Keratinocyte (primary cell): Measurements from ENCODE around the gene PEPD. TPM values are rescaled to one million over a fixed set of nuclear protein-coding genes. Genes with fewer than 3 reads are reported as not detected.

Experiments used
- DNase-seq: peaks from one replicate; pipeline ENCODE4 v3.0.0-alpha.2; 2011; ENCODE audit warnings: low read depth, missing footprints, low spot score
- FAIRE-seq: peaks from 2 replicates; lab custom pipeline; 2011; peaks lifted over from hg19 to GRCh38; lab: Jason Lieb, UNC
- H2AFZ ChIP-seq: 2 replicates; pipeline ENCODE4 v1.6.0; 2012; ENCODE audit warnings: low read length, control low read depth, inconsistent platforms; ENCODE audit not compliant: control insufficient read depth
- H3K27ac ChIP-seq: 2 replicates; pipeline ENCODE4 v1.5.1; 2011; ENCODE audit warnings: low read length; ENCODE audit not compliant: control insufficient read depth, insufficient read depth
- H3K27me3 ChIP-seq: 3 replicates; pipeline ENCODE4 v1.6.0; 2011; ENCODE audit warnings: low read length; ENCODE audit not compliant: control insufficient read depth, insufficient read depth; ENCODE audit errors: extremely low read depth
- H3K36me3 ChIP-seq, 2 experiments: 2 replicates in 1 of 2; 3 replicates in 1 of 2; pipeline ENCODE4 v1.5.1; 2011; ENCODE audit warnings: low read length in 2 of 2, mild to moderate bottlenecking in 1 of 2; ENCODE audit not compliant: control insufficient read depth in 2 of 2, insufficient read depth in 2 of 2; ENCODE audit errors: extremely low read depth in 1 of 2
- H3K4me1 ChIP-seq: 3 replicates; pipeline ENCODE4 v1.5.1; 2011; ENCODE audit warnings: low read length; ENCODE audit not compliant: control insufficient read depth, insufficient read depth; ENCODE audit errors: extremely low read depth
- H3K4me2 ChIP-seq: 3 replicates; pipeline ENCODE4 v1.6.0; 2011; ENCODE audit warnings: low read depth, low read length; ENCODE audit not compliant: control insufficient read depth, insufficient read depth; ENCODE audit errors: extremely low read depth
- H3K4me3 ChIP-seq, 3 experiments: fragments of 200-600 bp in 1 of 3; sonication (generic) in 1 of 3; 2 replicates in 2 of 3; 3 replicates in 1 of 3; pipeline ENCODE4 v1.5.1; 2011 to 2016; ENCODE audit warnings: low read length in 3 of 3, mild to moderate bottlenecking in 3 of 3, control low read depth in 2 of 3, inconsistent platforms in 1 of 3, low read depth in 1 of 3, mixed read lengths in 1 of 3, mixed run types in 1 of 3, moderate library complexity in 1 of 3; ENCODE audit not compliant: control insufficient read depth in 2 of 3, insufficient read depth in 2 of 3; ENCODE audit errors: extremely low read depth in 1 of 3
- H3K79me2 ChIP-seq: 2 replicates; pipeline ENCODE4 v1.6.0; 2012; ENCODE audit warnings: low read length; ENCODE audit not compliant: control insufficient read depth, insufficient read depth
- H3K9ac ChIP-seq: 3 replicates; pipeline ENCODE4 v1.6.0; 2011; ENCODE audit warnings: low read length; ENCODE audit not compliant: control insufficient read depth, insufficient read depth; ENCODE audit errors: extremely low read depth
- H3K9me1 ChIP-seq: 3 replicates; pipeline ENCODE4 v1.6.0; 2011; ENCODE audit warnings: low read length; ENCODE audit not compliant: control insufficient read depth, insufficient read depth; ENCODE audit errors: extremely low read depth
- H3K9me3 ChIP-seq: 2 replicates; pipeline ENCODE4 v1.5.1; 2012; ENCODE audit warnings: low read depth, low read length; ENCODE audit not compliant: control insufficient read depth
- H4K20me1 ChIP-seq: 3 replicates; pipeline ENCODE4 v1.6.0; 2011; ENCODE audit warnings: low read length; ENCODE audit not compliant: control insufficient read depth, insufficient read depth; ENCODE audit errors: extremely low read depth
- EZH2 ChIP-seq: IDR thresholded peaks from one replicate; pipeline ENCODE4 v1.6.1; 2012; ENCODE audit warnings: inconsistent platforms, mild to moderate bottlenecking, low read length, moderate library complexity
- dilution Hi-C: fragments of 300-500 bp; cut with MboI; formaldehyde crosslinking; loops from one replicate; pipeline ENCODE4 v1.7.0; 2020; ENCODE audit warnings: low sequenced_read_pairs; ENCODE audit not compliant: extremely low pct_ligation_motif_present
- polyA plus RNA-seq, 5 experiments: library from polyadenylated mRNA; depleted of rRNA in 3 of 5; stranded (reverse) in 3 of 5; stranded (forward) in 1 of 5; unstranded in 1 of 5; fragments of >200 nt; gene quantifications; 1 replicate in 1 of 5; 2 replicates in 3 of 5; 3 replicates in 1 of 5; pipeline versions ENCODE4 v1.2.1 to v1.2.3, GENCODE V29; 2011 to 2012; ENCODE audit warnings: missing spikeins in 2 of 5, low read depth in 1 of 5, low replicate concordance in 1 of 5
- TF ChIP-seq, protein P1 (sequence below), 3 experiments: IDR thresholded peaks in 1 of 3; conservative IDR thresholded peaks in 1 of 3; optimal IDR thresholded peaks in 1 of 3; 2 replicates in 2 of 3; 3 replicates in 1 of 3; pipeline versions ENCODE3 to v1.5.1; 2011; ENCODE audit warnings: low read length in 3 of 3, mild to moderate bottlenecking in 3 of 3, moderate library complexity in 2 of 3, control low read depth in 1 of 3, inconsistent platforms in 1 of 3; ENCODE audit not compliant: insufficient read depth in 2 of 3; ENCODE audit errors: extremely low read depth in 1 of 3

Gene PEPD
- polyA plus RNA-seq, 1 donor (not counting 4 experiments of a cell fraction or from before 2014, with no cell fraction given) = 36.9 TPM

DNA sequence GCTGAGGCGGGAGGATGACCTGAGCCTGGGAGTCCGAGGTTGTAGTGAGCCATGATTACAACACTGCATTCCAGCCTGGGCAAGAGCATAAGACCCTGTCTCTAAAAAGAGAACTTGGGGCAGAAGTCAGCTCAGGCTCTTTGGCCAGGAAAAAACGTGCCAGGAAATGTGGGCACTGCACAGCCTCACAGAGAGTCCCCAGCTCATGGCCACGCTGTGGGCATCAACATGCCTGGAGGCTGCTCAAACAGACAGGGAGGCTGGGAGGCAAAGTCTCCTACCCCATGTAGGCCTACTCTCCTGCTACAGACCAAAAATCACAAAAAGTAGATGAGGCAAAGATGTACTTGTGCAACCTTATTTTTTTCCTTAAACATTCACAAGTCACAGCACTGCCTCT lies 49.4 kb downstream of the PEPD start:
- no peak overlapping the region for H3K27ac ChIP-seq
- dilution Hi-C loops = no loop called here

GRCh38 chr19:33471111-33471996 lies 50.2 kb downstream of the PEPD start:
- dilution Hi-C loops = no loop called here
- no peaks in the 10 kb centered on the region for H4K20me1 ChIP-seq
- no peaks in the 10 kb centered on the region for H3K27me3 ChIP-seq
- no peaks in the 10 kb centered on the region for H3K9me3 ChIP-seq
- TF ChIP-seq EZH2 = no peak
- H3K9me1 ChIP-seq = no peaks in the 10 kb centered on the region
- no peak overlapping the region for H3K4me3 ChIP-seq
- no peak for DNase-seq
- no peak overlapping the region for H3K27ac ChIP-seq
- no peak overlapping the region for H2AFZ ChIP-seq
- no peak overlapping the region for H3K4me2 ChIP-seq
- no peak for FAIRE-seq
- no peaks in the 10 kb centered on the region for H3K79me2 ChIP-seq
- peaks cover 5% of the 10 kb centered on the region for H3K4me1 ChIP-seq
- no peaks in the 10 kb centered on the region for H3K36me3 ChIP-seq
- no peak overlapping the region for H3K9ac ChIP-seq

More for the DNA sequence above, 49.4 kb downstream of the PEPD start:
- no peak overlapping the region for H3K4me2 ChIP-seq
- TF ChIP-seq, protein P1, sequence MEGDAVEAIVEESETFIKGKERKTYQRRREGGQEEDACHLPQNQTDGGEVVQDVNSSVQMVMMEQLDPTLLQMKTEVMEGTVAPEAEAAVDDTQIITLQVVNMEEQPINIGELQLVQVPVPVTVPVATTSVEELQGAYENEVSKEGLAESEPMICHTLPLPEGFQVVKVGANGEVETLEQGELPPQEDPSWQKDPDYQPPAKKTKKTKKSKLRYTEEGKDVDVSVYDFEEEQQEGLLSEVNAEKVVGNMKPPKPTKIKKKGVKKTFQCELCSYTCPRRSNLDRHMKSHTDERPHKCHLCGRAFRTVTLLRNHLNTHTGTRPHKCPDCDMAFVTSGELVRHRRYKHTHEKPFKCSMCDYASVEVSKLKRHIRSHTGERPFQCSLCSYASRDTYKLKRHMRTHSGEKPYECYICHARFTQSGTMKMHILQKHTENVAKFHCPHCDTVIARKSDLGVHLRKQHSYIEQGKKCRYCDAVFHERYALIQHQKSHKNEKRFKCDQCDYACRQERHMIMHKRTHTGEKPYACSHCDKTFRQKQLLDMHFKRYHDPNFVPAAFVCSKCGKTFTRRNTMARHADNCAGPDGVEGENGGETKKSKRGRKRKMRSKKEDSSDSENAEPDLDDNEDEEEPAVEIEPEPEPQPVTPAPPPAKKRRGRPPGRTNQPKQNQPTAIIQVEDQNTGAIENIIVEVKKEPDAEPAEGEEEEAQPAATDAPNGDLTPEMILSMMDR (optimal IDR thresholded peaks at IDR 0.05 in 1 of 3, IDR thresholded peaks at IDR 0.05 in 1 of 3, conservative IDR thresholded peaks at IDR 0.05 in 1 of 3; ENCODE audit: extremely low read depth in 1 of 3, insufficient read depth in 2 of 3, low read length in 3 of 3) = no peak
- no peak for TF ChIP-seq EZH2
- no peaks in the 10 kb centered on the region for H4K20me1 ChIP-seq
- H3K9ac ChIP-seq = no peak overlapping the region
- no peaks in the 10 kb centered on the region for H3K79me2 ChIP-seq
- H3K4me1 ChIP-seq = peaks cover 5% of the 10 kb centered on the region
- DNase-seq = no peak
- H3K36me3 ChIP-seq = no peaks in the 10 kb centered on the region
- no peaks in the 10 kb centered on the region for H3K9me1 ChIP-seq
- no peak overlapping the region for H3K4me3 ChIP-seq
- no peaks in the 10 kb centered on the region for H3K27me3 ChIP-seq
- no peaks in the 10 kb centered on the region for H3K9me3 ChIP-seq
- FAIRE-seq = no peak
- H2AFZ ChIP-seq = no peak overlapping the region
